Hepatocyte (in vitro differentiated cells): Measurements from ENCODE around the gene MRPL2. TPM values are rescaled to one million over a fixed set of nuclear protein-coding genes. Genes with fewer than 3 reads are reported as not detected.
"Not testable (repeated sequence)": the region's sequence is repeated elsewhere in the genome, so short reads cannot be mapped to it uniquely, and the experiment has no call there.

Experiments
- DNase-seq: peaks from one replicate; pipeline ENCODE4 v3.0.0-alpha.2; 2016; ENCODE audit warnings: low spot score
- H2AFZ ChIP-seq: fragments of 200-600 bp; sonication (generic); 2 replicates; pipeline ENCODE4 v1.6.0; 2016; ENCODE audit warnings: antibody characterized with exemption, mild to moderate bottlenecking
- H3K27ac ChIP-seq: fragments of 200-600 bp; sonication (generic); 2 replicates; pipeline ENCODE4 v1.5.1; 2016; ENCODE audit warnings: mild to moderate bottlenecking
- H3K27me3 ChIP-seq: fragments of 200-600 bp; sonication (generic); 2 replicates; pipeline ENCODE4 v1.6.1; 2016
- H3K36me3 ChIP-seq: fragments of 200-600 bp; sonication (generic); replicated peaks from 2 replicates; pipeline ENCODE4 v1.5.1; 2016; ENCODE audit warnings: low read depth; ENCODE audit not compliant: insufficient read depth
- H3K4me1 ChIP-seq: fragments of 200-600 bp; sonication (generic); 2 replicates; pipeline ENCODE4 v1.5.1; 2016; ENCODE audit warnings: mild to moderate bottlenecking, moderate library complexity; ENCODE audit not compliant: insufficient read depth
- H3K4me2 ChIP-seq: fragments of 200-600 bp; sonication (generic); 2 replicates; pipeline ENCODE4 v1.6.0; 2016
- H3K4me3 ChIP-seq: fragments of 200-600 bp; sonication (generic); 2 replicates; pipeline ENCODE4 v1.5.1; 2016; ENCODE audit warnings: mild to moderate bottlenecking
- H3K79me2 ChIP-seq: fragments of 200-600 bp; sonication (generic); 2 replicates; pipeline ENCODE4 v1.6.0; 2017; ENCODE audit warnings: mild to moderate bottlenecking
- H3K9me2 ChIP-seq: fragments of 200-600 bp; sonication (generic); replicated peaks from 2 replicates; pipeline ENCODE4 v1.6.0; 2017; ENCODE audit warnings: mild to moderate bottlenecking; ENCODE audit not compliant: insufficient read depth
- H3K9me3 ChIP-seq: fragments of 200-600 bp; sonication (generic); 2 replicates; pipeline ENCODE4 v1.5.1; 2016; ENCODE audit warnings: low read depth, mild to moderate bottlenecking
- H4K20me1 ChIP-seq: fragments of 200-600 bp; sonication (generic); 2 replicates; pipeline ENCODE4 v1.6.0; 2016; ENCODE audit warnings: mild to moderate bottlenecking; ENCODE audit not compliant: insufficient read depth, poor library complexity, severe bottlenecking
- CTCF ChIP-seq: fragments of 200-600 bp; sonication (generic); IDR thresholded peaks from 2 replicates; pipeline ENCODE4 v1.5.1; 2016; ENCODE audit warnings: antibody characterized with exemption, mild to moderate bottlenecking; ENCODE audit not compliant: poor library complexity
- EZH2 ChIP-seq: fragments of 200-600 bp; sonication (generic); IDR thresholded peaks from 2 replicates; pipeline ENCODE4 v1.6.1; 2016; ENCODE audit warnings: antibody characterized with exemption, mild to moderate bottlenecking, borderline replicate concordance
- EZH2phosphoT487 ChIP-seq: fragments of 200-600 bp; sonication (generic); IDR thresholded peaks from one replicate; pipeline ENCODE4 v1.6.1; 2018; ENCODE audit warnings: antibody characterized with exemption, mild to moderate bottlenecking, low read depth, moderate library complexity; ENCODE audit not compliant: unreplicated experiment, severe bottlenecking
- WGBS: methylation state at CpG from one replicate; pipeline ENCODE4 v1.1.6; 2016; ENCODE audit warnings: low lambda C conversion rate; ENCODE audit errors: missing lambda C conversion rate; 5-methylcytosine and 5-hydroxymethylcytosine counted together
- polyA plus RNA-seq: library from polyadenylated mRNA; unstranded; fragments of >200 nt; fragmentation: Nextera tagmentation; extraction: Ambion mirVana; gene quantifications from 2 replicates; pipeline ENCODE4 v1.2.1, GENCODE V29; 2016
- total RNA-seq: library from RNA; depleted of rRNA; stranded (reverse); fragments of >200 nt; gene quantifications from 2 replicates; pipeline ENCODE4 v1.2.3, GENCODE V29; 2014

The MRPL2 gene
- total and polyA plus RNA-seq, 2 experiments from 2014 or later = 24.7 to 68.4 TPM

GRCh38 chr6:43082806-43083655 is 23.8 kb upstream of the MRPL2 start:
- no peak for DNase-seq
- H3K79me2 ChIP-seq = peaks cover 100% of the 10 kb centered on the region
- 86% methylated on average over 13 of the region's 13 CpGs for WGBS

GRCh38 chr6:43081922-43082321 is 22.7 kb upstream of the MRPL2 start:
- not testable (repeated sequence) for H3K9me3 ChIP-seq, H3K36me3 ChIP-seq, H3K4me1 ChIP-seq, H3K4me2 ChIP-seq, H3K27ac ChIP-seq, H2AFZ ChIP-seq, H3K4me3 ChIP-seq, H3K9me2 ChIP-seq, H3K27me3 ChIP-seq, DNase-seq
- Histone ChIP-seq H4K20me1 (peaks cover 19% of the 10 kb centered on the region), H3K79me2 (peaks cover 100% of the 10 kb centered on the region)
- 94% methylated on average over 9 of the region's 9 CpGs for WGBS

More at GRCh38 chr6:43082806-43083655, 23.8 kb upstream of the MRPL2 start:
- TF ChIP-seq EZH2phosphoT487 (no peak), CTCF (no peak), EZH2 (no peak)
- Histone ChIP-seq H2AFZ (no peak overlapping the region), H3K4me2 (no peak overlapping the region), H3K9me3 (no peaks in the 10 kb centered on the region), H3K27ac (no peak overlapping the region), H3K9me2 (no peaks in the 10 kb centered on the region), H3K4me1 (peaks cover 5% of the 10 kb centered on the region), H3K4me3 (no peak overlapping the region), H4K20me1 (peaks cover 19% of the 10 kb centered on the region), H3K36me3 (no peaks in the 10 kb centered on the region), H3K27me3 (no peaks in the 10 kb centered on the region)

- H3K27me3 ChIP-seq = no peaks in the 10 kb centered on the region
- DNase-seq = no peak
- no peak overlapping the region for H3K4me3 ChIP-seq
- WGBS = 94% methylated on average over 4 of the region's 4 CpGs
- H3K9me3 ChIP-seq = no peaks in the 10 kb centered on the region
- H2AFZ ChIP-seq = no peak overlapping the region
- H3K27ac ChIP-seq = no peak overlapping the region
- peaks cover 8% of the 10 kb centered on the region for H3K4me1 ChIP-seq
- H3K9me2 ChIP-seq = no peaks in the 10 kb centered on the region
- H4K20me1 ChIP-seq = peaks cover 13% of the 10 kb centered on the region
- no peak overlapping the region for H3K4me2 ChIP-seq
- H3K79me2 ChIP-seq = peaks cover 98% of the 10 kb centered on the region
- TF ChIP-seq CTCF = no peak
- no peaks in the 10 kb centered on the region for H3K36me3 ChIP-seq
Measured at GRCh38 chr6:43081043-43081442, 21.8 kb upstream of the MRPL2 start.

GRCh38 chr6:43078691-43079090 is 19.5 kb upstream of the MRPL2 start:
- DNase-seq = no peak
- H3K4me1 ChIP-seq = peaks cover 26% of the 10 kb centered on the region
- no peak for TF ChIP-seq EZH2phosphoT487
- no peak for TF ChIP-seq CTCF
- TF ChIP-seq EZH2 = no peak
- no peaks in the 10 kb centered on the region for H3K9me2 ChIP-seq
- WGBS = 44% methylated on average over 2 of the region's 2 CpGs
- peak overlapping the region; percentile 88 for H3K4me2 ChIP-seq
- H3K9me3 ChIP-seq = no peaks in the 10 kb centered on the region
- H3K79me2 ChIP-seq = peaks cover 74% of the 10 kb centered on the region
- peaks cover 13% of the 10 kb centered on the region for H4K20me1 ChIP-seq
- H3K4me3 ChIP-seq = no peak overlapping the region
- no peaks in the 10 kb centered on the region for H3K36me3 ChIP-seq
- H2AFZ ChIP-seq = no peak overlapping the region
- peak overlapping the region; percentile 96 for H3K27ac ChIP-seq
- no peaks in the 10 kb centered on the region for H3K27me3 ChIP-seq
